MM.1S (cell line): ENCODE data around the gene ATCAY.

ENCODE experiments used
- DNase-seq: peaks from one replicate; pipeline ENCODE4 v3.0.0-alpha.2; 2015
- H2AFZ ChIP-seq: fragments of 300-600 bp; sonication (generic); 2 replicates; pipeline ENCODE4 v1.6.0; 2016; ENCODE audit warnings: antibody characterized with exemption, low read length
- H3F3A ChIP-seq: fragments of 300-600 bp; sonication (generic); 2 replicates; pipeline ENCODE4 v1.6.1; 2016; ENCODE audit warnings: mild to moderate bottlenecking, antibody characterized with exemption, low read length, moderate library complexity, mixed read lengths; ENCODE audit not compliant: insufficient read depth
- H3K27ac ChIP-seq: fragments of 300-600 bp; sonication (generic); 2 replicates; pipeline ENCODE4 v1.5.1; 2016; ENCODE audit warnings: mild to moderate bottlenecking, low read length
- H3K27me3 ChIP-seq: fragments of 300-600 bp; sonication (generic); replicated peaks from 2 replicates; pipeline ENCODE4 v1.6.0; 2016; ENCODE audit warnings: low read length; ENCODE audit not compliant: insufficient read depth
- H3K36me3 ChIP-seq: fragments of 300-600 bp; sonication (generic); replicated peaks from 2 replicates; pipeline ENCODE4 v1.6.1; 2016; ENCODE audit warnings: mild to moderate bottlenecking, low read length, mixed read lengths; ENCODE audit not compliant: insufficient read depth
- H3K4me1 ChIP-seq: fragments of 300-600 bp; sonication (generic); 2 replicates; pipeline ENCODE4 v1.6.1; 2016; ENCODE audit warnings: low read length, mixed read lengths
- H3K4me2 ChIP-seq: fragments of 300-600 bp; sonication (generic); 2 replicates; pipeline ENCODE4 v1.6.0; 2016; ENCODE audit warnings: low read depth, low read length
- H3K4me3 ChIP-seq: fragments of 300-600 bp; sonication (generic); 2 replicates; pipeline ENCODE4 v1.5.1; 2016; ENCODE audit warnings: low read length, mixed read lengths
- H3K79me2 ChIP-seq: fragments of 300-600 bp; sonication (generic); 2 replicates; pipeline ENCODE4 v1.6.1; 2016; ENCODE audit warnings: mixed run types, low read length, mixed read lengths
- H3K9ac ChIP-seq: fragments of 300-600 bp; sonication (generic); 2 replicates; pipeline ENCODE4 v1.6.1; 2016; ENCODE audit warnings: low read length, mixed read lengths
- H3K9me2 ChIP-seq: fragments of 300-600 bp; sonication (generic); replicated peaks from 2 replicates; pipeline ENCODE4 v1.6.1; 2016; ENCODE audit warnings: mild to moderate bottlenecking, low read length, mixed read lengths; ENCODE audit not compliant: insufficient read depth
- H3K9me3 ChIP-seq: fragments of 300-600 bp; sonication (generic); replicated peaks from 2 replicates; pipeline ENCODE4 v1.6.1; 2016; ENCODE audit warnings: mild to moderate bottlenecking, low read length, mixed read lengths; ENCODE audit not compliant: insufficient read depth
- H4K20me1 ChIP-seq: fragments of 300-600 bp; sonication (generic); 2 replicates; pipeline ENCODE4 v1.6.1; 2016; ENCODE audit warnings: mild to moderate bottlenecking, low read length, moderate library complexity, mixed read lengths; ENCODE audit not compliant: insufficient read depth
- EZH2 ChIP-seq: fragments of 300-600 bp; sonication (generic); optimal IDR thresholded peaks from 2 replicates; pipeline ENCODE3; 2017; ENCODE audit warnings: low read depth, mild to moderate bottlenecking, antibody characterized with exemption, low read length, mixed read lengths
- EZH2phosphoT487 ChIP-seq: fragments of 300-600 bp; sonication (generic); IDR thresholded peaks from 2 replicates; pipeline ENCODE4 v1.6.1; 2018; ENCODE audit warnings: antibody characterized with exemption, low read length
- TF ChIP-seq, protein P1 (sequence below): fragments of 300-600 bp; sonication (generic); IDR thresholded peaks from 2 replicates; pipeline ENCODE4 v1.5.1; 2016; ENCODE audit warnings: antibody characterized with exemption, low read length, mixed read lengths

ATCAY gene

GRCh38 chr19:3897936-3898335 lies 17.5 kb downstream of the ATCAY start:
- Histone ChIP-seq H3K27ac (no peak overlapping the region), H3K4me1 (no peaks in the 10 kb centered on the region), H4K20me1 (no peaks in the 10 kb centered on the region), H3K79me2 (no peaks in the 10 kb centered on the region), H3K27me3 (peaks cover 88% of the 10 kb centered on the region), H3K9ac (no peak overlapping the region), H3K4me2 (no peak overlapping the region), H3K9me2 (no peaks in the 10 kb centered on the region), H3K4me3 (no peak overlapping the region), H3K36me3 (no peaks in the 10 kb centered on the region), H3K9me3 (no peaks in the 10 kb centered on the region), H2AFZ (no peak overlapping the region), H3F3A (no peaks in the 10 kb centered on the region)
- TF ChIP-seq EZH2phosphoT487 (no peak), EZH2 (no peak)
- TF ChIP-seq, protein P1, sequence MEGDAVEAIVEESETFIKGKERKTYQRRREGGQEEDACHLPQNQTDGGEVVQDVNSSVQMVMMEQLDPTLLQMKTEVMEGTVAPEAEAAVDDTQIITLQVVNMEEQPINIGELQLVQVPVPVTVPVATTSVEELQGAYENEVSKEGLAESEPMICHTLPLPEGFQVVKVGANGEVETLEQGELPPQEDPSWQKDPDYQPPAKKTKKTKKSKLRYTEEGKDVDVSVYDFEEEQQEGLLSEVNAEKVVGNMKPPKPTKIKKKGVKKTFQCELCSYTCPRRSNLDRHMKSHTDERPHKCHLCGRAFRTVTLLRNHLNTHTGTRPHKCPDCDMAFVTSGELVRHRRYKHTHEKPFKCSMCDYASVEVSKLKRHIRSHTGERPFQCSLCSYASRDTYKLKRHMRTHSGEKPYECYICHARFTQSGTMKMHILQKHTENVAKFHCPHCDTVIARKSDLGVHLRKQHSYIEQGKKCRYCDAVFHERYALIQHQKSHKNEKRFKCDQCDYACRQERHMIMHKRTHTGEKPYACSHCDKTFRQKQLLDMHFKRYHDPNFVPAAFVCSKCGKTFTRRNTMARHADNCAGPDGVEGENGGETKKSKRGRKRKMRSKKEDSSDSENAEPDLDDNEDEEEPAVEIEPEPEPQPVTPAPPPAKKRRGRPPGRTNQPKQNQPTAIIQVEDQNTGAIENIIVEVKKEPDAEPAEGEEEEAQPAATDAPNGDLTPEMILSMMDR = no peak
- no peak for DNase-seq

DNA sequence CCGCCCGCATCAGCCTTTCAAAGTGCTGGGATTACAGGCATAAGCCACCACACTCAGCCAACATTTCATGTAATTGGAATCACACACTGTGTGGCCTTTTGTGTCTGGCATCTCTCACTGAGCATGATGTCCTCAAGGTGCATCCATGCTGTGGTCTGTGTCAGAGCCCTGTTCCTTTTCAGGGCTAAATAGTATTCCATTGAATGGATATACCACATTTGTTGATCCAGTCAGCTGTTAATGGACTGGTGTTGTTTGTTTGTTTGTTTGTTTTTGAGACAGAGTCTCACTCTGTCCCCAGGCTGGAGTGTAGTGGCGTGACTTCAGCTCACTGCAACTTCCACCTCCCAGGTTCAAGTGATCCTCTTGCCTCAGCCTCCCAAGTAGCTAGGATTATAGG lies 17.9 kb downstream of the ATCAY start:
- H3K36me3 ChIP-seq = no peaks in the 10 kb centered on the region
- H3K4me1 ChIP-seq = no peaks in the 10 kb centered on the region
- H3K27ac ChIP-seq = no peak overlapping the region
- H3K9me3 ChIP-seq = no peaks in the 10 kb centered on the region
- H2AFZ ChIP-seq = no peak overlapping the region
- no peak for DNase-seq
- H3K9me2 ChIP-seq = no peaks in the 10 kb centered on the region
- no peaks in the 10 kb centered on the region for H3K79me2 ChIP-seq
- H3K4me3 ChIP-seq = no peak overlapping the region
- H3K9ac ChIP-seq = no peak overlapping the region
- no peaks in the 10 kb centered on the region for H3F3A ChIP-seq
- peaks cover 88% of the 10 kb centered on the region for H3K27me3 ChIP-seq
- H3K4me2 ChIP-seq = no peak overlapping the region
- H4K20me1 ChIP-seq = no peaks in the 10 kb centered on the region
- no peak for TF ChIP-seq EZH2
- TF ChIP-seq, protein P1 = no peak
- no peak for TF ChIP-seq EZH2phosphoT487

DNA sequence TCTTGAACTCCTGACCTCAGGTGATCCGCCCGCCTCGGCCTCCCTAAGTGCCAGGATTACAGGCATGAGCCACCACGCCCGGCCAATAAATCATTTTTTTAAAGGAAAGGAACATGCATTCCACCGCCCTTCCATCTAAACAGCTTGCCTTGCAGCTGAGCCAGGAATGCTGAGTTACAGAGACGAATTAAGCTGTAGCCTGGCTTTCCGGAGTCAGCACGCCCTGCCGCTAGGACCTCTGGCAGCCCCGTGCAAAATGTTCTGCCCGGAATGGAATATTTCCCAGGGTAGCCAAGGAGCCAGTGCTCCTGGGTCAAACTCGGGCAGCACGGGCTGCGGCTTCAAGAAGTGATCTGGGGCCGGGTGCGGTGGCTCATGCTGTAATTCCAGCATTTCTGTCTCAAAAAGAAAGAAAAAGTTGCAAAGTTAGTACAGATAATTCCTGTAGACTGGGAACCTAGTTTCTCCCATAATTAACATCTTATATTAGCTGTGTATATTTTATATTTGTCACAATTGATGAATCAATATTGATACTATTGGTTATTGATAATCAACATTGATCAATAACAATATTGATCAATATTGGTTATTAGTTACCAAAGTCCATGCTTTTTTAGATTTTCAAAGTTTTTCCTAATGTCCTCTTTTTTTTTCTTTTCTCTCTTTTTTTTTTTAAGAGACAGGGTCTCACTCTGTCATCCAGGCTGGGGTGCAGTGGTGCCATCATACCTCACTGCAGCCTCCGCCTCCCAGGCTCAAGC lies 19.2 kb downstream of the ATCAY start:
- H2AFZ ChIP-seq = no peak overlapping the region
- no peaks in the 10 kb centered on the region for H3K4me1 ChIP-seq
- H3K4me2 ChIP-seq = no peak overlapping the region
- H3F3A ChIP-seq = no peaks in the 10 kb centered on the region
- no peaks in the 10 kb centered on the region for H3K36me3 ChIP-seq
- peaks cover 88% of the 10 kb centered on the region for H3K27me3 ChIP-seq
- no peaks in the 10 kb centered on the region for H3K9me3 ChIP-seq
- no peak for TF ChIP-seq EZH2phosphoT487
- TF ChIP-seq, protein P1 = no peak
- TF ChIP-seq EZH2 = no peak
- H3K79me2 ChIP-seq = no peaks in the 10 kb centered on the region
- DNase-seq = no peak
- no peak overlapping the region for H3K27ac ChIP-seq
- no peak overlapping the region for H3K4me3 ChIP-seq
- H3K9me2 ChIP-seq = no peaks in the 10 kb centered on the region
- no peaks in the 10 kb centered on the region for H4K20me1 ChIP-seq
- H3K9ac ChIP-seq = no peak overlapping the region
